ENCODE results near the gene CTIF.
"Not testable (repeated sequence)": the region's sequence is repeated elsewhere in the genome, so short reads cannot be mapped to it uniquely, and the experiment has no call there.

Gene CTIF

DNA sequence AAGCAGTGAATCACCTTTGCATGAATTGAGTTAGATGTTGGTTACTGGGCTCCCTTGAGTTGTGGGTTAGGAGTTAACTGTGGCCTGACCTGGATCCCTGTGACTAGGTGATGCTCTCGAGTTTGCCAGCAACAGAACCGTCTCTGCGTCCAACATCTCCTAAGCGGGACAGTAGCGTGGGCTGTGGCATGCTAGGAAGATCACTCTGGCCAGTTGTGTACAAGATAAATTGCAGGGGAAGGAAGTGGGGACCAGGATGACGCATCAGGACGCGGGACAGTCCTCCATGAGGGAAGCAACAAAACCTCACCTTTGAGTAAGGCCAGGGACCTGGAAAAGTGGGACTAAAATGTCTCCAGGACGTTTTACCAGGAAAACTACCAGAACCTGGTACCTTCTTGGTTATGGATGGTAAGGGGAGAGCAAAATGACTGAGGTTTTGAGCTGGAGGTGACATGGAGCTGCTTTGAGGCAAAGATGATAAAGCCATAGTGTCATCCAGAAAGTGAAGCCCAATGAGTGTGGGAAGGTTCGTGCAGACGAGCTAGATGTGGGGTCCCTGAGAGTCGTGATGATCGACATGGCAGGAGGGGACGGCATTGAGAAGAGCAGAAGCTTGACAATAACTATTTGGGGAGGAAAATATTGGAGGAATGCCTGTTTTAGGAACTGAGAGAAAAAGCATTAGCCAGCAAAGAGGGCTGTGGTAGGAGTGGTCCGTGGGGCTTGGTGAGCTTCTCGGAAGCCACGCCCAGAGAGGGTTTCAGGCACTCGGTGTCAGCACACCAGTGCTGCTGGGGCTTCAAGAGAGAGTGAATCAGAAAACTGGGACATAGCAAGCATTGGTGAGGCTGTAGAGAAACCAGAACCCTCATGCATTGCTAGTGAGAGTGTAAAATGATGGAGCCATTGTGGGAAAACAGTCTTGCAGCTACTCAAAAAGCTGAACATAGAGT lies 316.9 kb downstream of the CTIF start:
- DNase-seq: peak in 1 of 14 donors; percentile 24

DNA sequence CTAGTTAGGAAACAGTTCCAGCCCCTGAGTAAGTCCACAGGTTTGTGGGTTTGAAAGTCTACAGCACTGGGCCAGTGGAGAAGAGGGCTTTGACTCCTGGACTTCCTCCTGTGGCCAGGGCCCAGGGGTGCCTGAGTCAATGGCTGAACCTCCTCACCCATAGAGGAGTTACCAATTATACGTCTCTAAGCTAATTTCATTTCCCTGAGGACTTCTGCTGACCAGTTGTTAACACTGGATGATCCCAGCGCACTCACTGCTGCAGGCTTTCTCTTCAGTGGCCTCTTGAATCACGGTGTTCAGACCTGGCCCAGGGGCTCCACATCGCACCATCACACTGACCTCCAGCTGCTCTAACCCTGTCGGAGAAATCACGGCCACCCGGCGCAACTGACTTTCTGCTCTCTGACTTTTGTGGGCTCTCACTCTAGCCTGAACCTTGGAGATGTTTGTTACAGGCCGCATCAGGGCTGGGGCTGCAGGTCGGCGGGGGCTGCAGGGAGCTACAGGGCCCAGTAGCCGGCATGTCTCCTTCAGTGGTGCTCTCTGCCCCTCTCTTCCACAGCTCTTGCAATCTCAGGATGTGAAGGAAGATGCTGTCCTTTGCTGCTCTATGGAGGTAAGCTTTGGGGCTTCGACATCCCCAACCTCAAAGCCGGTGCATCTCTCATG lies 318.3 kb downstream of the CTIF start:
- no peak for DNase-seq

DNA sequence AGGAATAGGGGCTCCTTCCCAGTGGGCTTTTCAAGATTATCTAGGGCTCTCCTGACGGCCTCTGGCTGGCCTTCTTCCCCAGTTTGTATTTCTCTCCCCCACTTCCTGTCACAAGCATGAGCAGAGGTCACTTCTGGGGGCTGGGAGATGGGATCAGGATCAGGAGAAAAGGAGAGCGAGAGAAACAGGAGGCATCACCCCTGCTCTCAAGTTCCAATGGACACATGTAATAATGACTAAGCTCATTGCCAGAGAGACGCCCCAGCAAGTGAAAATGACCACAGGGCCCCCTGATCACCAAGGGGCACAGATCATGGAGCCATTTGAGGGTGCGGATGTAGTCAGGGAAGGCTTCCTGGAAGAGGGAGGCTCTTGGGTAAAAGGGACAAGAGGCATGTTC lies 319.8 kb downstream of the CTIF start:
- DNase-seq: no peak

DNA sequence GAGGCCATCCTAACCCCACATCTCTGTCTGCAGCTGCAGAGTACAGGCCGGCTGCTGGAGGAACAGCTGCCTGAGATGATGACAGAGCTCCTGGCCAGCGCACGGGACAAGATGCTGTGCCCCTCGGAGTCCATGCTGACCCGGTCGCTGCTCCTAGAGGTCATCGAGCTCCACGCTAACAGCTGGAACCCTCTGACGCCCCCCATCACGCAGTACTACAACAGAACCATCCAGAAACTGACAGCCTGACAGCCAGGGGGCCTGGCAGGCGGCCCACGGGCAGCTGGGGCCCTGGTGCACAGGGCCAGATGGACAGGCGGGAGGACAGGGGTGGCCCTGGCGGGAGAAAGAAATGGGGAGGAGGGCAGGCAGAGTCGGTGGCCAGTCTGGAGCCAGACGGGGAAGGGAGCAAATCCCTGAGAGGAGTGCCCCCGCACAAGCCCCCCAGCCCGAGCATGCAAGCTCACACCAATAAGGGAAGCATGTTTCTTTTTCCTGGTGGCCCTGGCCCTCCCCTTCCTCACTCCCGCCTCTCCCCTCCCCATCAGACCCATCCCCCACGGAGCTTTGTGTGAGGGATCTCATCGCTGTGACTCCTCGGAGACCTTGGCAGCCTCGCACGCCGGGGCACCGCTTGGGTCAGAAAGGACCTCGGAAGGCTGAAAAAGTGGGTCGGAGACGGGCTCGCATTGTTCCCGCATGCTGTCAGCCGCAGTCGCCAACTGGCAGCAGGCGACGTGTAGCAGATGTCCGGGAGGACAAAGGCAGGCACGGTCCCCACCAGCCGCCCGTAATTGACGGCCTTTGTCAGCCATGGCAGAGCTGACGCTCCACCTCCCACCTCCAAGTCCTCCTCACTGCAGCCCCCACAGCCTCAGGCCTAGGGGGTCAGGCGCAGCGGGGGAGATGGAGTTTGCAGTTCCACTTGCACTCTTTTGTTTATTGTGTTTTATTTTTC lies 320.8 kb downstream of the CTIF start:
- peak in 13 of 14 donors; percentile 54 to 92 (median 81) for DNase-seq

DNA sequence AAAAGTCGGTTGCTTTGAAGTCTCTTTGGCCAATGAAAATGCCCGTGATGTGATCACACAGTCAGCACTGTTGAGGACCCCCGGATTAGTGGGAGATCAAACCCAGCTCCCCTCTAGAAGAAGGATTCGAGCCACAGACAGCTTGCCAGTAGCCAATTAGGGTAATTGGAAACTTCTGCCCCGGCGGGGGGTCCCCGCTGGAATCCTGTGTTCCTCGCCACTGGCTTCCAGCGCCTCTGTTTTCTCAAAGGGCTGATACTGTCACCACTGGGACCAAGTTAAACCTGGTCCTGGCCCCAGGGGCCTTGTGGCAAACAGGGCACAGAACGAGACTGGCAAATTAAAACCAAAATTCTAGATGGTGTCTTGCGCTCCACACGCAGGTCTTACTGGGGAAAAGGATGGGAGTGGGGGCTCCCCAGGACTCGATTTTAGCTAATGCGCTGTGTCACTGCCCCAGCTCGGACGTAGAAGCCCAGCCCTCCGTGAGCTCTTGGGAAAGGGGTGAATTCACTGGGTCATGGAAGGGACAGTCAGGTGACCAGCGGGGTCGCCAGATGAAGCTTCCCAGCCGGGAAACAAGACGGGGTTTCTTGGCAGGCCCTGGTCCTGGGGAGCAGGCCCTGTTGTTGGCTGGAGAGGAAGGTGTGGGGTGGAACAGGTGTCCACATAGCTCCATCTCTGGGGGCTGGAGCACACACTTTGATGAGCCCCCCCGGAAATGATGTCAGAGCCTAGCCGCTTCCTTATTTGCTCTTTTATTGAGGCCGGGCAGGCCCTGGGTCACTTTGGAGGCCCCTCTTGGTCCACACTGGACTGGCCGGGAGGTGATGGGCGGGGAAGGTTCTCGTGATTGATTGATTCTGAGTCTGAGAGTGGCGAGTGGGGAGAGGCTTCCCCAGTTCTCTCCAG lies 321.7 kb downstream of the CTIF start:
- DNase-seq: no peak

DNA sequence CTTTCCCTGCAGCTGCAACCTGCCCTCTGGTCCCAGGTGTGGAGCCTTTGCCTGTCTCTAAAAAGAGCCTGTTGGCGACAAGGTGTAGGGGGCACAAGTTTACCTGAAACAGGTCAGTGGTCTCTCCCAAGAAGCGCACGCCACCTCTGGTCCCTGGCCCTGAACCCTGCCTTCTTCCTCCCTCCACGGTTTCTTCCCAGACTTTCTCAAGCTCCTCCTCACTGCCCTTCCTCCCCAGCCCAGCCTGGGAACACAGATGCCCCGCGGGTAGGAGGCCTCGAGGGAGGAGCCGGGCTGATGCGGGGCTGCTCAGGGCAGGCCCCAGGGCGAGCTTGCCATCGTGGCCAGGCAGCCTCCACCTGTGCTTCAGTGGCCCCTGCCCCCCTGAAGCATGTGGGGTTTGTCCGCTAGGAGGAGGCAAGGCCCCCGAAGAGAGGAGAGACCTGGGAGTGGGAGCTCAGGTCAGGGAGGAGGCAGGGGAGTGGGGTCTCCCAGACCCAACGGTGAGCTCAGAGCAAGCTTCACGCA lies 322.4 kb downstream of the CTIF start:
- DNase-seq: no peak

DNA sequence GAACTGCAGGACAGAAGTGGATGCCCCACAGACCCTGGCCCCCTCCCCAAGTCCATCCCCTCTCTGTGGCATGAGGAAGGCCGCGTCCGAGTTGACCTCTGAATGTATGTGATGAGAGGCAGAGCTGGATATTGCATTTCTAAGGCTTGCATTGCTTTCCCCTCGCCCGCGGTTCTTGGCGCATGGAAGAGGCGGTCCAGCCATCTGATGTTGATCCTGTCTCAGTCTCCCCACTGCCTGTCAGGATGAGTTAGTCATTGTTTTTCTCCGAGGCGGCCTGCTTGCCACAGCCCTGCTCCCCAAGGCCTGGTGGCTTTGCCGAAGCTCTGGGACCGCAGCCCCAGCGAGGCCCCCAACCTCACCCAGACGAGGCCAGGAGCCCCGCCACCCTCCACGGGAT lies 323.3 kb downstream of the CTIF start:
- DNase-seq: peak in 3 of 14 donors; percentile 27 to 35 (median 32)

DNA sequence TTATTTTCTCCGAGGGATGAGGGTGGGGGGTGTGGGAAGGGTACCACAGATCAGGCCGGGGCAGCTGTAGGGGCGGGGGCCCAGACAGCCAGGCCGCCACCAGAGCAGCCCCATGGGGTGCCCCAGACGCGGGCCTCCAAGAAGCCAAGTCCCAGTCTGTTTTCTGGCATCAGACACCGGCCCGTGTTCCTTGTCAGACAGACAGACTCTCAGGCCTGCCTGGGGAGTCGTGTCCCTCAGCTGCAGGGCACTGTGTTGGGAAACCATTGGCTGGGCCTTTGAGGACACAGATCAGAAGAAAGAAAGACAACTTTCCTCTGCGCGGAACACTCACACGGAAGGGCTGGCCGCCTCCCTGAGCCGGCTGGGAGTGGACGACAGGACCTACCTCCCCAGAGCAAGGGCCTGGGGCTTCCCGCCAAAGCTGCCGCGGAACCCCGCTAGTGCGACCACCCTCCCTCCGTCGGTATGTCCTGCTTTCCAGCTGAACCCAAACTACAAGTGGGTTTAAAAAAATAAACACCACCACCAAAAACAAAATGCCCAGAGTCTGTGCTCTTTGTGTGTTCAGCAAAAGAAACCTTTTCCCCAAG lies 323.9 kb downstream of the CTIF start:
- DNase-seq: peak in 2 of 14 donors; percentile 19 to 41

DNA sequence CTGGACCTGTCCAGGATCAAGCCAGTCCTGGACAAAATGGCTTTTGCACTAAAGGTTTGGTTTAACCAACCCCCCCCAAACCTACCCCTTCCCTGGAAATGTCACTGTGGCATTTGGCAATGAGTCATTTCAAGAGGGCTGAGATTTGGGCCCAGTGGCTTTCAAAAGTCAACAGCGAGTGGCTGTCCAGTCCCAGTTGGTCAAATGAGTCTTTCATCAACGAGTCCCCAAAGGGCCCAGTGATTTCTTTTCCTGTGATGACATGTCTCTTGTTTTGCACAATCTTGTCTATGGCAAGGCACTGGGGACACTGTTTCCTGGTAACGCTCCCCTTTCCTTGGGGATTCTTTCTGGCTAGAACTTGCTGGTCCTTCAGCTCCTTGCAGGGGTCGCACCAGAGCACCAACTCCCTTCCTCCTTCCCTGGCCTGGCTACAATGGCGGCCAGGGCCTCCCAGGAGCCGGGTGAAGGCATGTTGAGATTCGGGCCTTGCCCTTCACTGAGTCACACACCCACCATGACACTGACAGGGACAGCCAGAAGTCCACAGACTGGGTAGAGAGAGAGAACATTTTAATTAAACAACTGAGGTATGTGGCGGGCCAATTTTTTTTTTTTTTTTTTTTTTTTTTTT lies 324.7 kb downstream of the CTIF start:
- DNase-seq: no peak

DNA sequence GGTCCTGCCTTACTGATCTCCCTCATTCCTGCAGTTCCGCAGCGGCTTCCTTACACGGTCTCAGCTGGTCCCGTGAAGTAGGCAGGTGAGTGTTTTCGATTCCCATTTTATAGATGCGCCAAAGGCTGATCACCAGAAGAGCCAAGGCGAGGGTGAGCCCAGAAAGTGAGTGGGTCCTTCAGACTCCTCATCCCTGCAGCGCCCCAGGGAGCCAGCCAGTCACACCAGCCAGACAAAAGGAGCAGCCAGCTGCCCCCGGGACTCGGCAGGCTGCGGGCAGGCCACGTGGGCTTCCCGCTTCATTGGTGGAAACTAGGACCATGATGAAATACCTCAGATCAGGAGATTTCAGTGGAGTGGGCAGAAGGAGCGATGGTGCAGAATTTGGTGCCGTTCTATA lies 326.0 kb downstream of the CTIF start:
- no peak for DNase-seq

DNA sequence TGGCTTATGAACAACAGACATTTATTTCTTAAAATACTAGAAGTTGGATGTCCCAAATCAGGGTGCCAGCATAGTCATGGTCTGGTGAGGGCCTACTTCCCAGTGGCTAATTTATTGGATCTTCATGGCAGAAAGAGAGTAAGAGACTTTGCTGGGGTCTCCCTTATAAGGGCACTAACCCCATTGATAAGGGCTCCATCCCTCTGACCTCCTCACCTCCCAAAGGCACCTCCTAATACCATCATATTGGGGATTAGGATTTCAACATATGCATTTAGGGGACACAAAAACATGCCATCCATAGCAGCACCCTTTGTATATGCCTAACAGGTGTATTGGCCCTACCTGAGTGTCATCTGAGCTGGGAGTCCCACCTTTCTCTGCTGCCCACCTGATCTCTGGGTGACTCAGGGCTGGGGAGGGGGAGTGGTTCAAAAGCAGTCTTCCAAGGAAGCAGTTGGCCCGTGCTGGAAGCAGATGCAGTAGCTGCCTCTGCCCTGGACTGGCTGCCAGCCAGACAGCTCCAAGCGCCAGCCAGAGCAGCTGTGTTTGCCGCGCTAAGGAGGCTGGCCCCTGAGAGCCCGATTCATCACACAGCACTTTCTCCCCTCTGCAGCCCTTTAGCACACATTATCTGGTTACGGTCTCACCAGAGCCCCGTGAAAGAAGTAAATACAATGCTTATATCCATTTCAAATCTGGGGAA lies 327.4 kb downstream of the CTIF start:
- DNase-seq: peak in 6 of 14 donors; percentile 24 to 43 (median 36)

DNA sequence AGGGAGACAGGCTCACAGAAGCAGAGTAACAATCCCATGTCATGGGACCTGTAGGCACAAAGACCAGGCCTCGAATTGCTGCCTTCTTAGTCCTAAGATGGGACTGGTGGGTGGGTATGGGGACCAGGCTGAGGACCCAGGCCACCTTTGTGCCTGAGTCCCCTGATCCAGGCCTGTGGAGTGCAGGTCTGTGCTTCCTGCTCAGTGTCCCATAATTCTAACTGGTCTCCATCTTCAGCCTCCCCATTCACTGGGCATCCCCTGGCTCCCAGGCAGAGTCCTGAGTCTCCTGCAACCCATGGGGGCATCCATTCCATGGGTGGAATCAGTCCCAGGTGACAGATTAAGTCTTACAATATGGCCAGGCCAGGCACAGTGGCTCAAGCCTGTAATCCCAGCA lies 328.0 kb downstream of the CTIF start:
- no peak for DNase-seq

DNA sequence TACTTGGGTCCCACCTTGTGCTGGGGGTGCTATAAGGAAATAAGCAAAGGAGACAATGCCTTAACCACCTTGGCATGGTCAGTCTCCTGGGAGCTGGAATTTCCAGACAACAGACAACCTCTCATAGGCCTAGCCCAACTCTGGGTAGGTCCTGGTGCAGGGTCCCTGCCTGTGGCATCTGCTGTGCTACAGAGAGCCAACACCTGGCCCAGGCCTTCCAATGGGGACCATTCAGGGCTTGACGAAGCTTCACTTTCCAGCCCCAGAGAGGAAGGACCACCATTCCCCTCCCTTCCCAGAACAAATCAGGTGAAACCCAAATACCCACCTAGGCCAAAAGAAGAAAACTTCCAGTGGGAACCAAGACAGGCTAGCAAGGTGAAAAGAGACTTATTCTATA lies 329.1 kb downstream of the CTIF start:
- DNase-seq: no peak

DNA sequence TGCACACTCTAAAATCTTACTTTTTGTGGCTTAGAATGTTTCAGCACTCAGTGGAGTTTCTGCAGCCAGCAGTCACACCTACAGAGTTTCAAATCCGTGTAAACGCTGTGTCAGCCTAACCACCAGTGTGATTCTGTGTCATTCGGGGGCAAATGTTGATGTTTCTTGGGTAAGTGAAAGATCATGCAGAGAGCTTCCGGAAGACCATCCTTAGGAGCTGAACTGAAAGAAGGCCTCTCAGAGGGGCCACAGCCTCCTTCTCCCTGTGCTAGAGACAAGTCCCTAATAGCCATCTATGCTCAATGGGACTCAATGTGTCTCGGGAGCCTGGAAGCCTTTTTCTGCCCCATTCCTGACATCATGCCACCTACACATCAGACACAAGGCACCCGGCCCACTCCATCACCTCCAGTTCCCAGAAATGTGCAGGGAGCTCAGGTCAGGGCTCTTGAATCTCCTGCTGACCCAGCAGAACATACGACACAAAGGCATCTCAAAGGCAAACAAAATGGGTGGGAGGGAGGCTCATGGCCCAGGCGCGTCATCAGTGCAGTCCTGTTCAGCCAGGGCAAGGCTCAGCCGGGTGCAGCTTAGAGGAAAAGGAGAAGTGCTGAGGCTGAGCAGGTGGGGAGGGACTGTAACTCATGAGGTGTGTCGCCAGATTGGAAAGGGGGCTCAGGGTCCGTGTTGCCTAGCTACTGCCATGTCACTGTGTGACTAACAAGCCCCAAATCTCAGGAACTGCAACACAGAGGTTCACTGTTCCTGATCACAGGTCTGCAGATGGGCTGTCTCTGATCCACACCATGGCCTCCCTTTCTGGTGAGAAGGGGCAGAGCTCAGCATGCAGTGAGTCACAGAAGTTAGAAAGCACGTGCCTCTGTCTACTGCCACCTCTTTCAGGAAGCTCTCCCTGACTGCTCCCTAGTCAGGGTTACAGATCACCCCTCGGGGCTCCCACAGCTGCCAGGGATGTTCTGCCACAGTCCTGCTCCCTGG lies 329.9 kb downstream of the CTIF start:
- DNase-seq: no peak

DNA sequence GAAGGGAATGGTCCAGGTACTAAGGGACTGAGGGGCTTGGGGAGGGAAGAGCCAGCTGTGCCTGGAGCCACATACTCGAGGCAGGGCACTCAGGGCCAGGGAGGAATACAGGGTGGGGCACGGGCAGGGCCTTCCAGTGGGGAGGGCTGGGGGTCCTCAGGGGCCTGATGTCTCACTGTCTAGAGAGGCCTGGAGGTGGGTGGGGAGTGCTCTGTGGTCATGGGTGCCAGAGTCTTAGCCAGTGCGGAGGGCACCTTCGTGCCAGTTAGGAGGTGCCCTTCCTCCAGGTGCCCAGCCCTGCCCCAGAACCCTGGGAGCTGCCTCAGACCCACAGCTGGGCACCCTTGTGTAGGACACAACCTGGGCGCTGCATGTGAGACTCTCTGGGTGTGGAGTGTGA lies 330.8 kb downstream of the CTIF start:
- DNase-seq: no peak

DNA sequence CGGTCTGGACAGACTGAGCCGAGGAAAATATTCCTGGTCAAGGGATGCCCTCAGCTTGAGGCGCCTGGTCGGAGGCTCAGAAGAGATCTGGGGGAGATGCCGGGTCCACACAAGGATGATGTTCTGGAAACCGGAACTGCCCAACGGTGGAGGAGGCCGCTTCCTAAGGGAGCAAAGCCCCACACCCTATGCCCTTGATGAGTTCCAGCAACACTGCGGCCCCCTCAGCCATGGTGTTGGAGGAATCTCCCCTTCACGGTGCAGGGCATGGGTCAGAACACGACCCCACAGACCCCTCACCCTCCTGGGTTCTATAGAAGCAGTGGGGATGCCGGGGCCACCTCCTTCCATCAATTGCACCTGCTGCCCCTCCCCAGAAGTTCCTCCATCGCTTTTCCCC lies 332.1 kb downstream of the CTIF start:
- DNase-seq: not testable (repeated sequence)

DNA sequence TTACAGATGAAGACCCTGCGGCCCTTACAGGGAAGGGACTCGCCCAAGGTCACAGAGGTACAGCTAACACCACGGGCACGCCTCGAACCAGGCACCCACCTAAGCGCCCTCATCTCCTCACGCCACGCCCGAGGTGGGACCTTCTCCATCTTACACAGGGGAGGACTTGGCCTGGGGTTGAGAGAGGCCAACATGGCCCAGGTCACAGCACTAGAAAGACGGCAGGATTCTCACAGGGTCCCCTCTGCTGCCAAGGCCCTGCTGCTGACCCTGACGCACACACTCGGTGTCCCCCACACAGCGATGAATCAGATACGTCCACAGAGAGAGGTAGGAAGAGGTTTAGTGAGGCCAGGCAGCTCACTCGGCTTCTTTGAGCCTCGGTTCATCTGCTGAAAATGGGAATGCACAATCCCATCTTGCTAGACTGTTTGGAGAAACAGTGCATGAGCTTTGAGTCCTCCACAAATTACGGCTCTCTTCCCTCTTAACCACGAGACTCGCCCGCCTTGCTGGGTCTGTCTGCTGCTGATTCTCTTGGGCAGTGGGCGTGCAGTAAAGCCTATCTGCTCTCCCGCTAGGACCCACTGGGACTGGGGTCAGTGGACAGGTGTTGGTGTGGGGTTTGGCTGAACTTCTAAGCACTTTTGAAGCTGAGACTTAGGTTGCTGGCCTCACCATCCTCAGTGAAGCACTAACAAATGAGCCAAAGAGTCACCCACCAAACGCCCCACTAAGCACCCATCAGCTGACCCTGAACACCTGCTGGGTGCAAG lies 332.7 kb downstream of the CTIF start:
- DNase-seq: no peak

All from C1 segment of cervical spinal cord (tissue), 14 donors.